Measurements from ENCODE around the gene TBC1D16.

Gene TBC1D16

DNA sequence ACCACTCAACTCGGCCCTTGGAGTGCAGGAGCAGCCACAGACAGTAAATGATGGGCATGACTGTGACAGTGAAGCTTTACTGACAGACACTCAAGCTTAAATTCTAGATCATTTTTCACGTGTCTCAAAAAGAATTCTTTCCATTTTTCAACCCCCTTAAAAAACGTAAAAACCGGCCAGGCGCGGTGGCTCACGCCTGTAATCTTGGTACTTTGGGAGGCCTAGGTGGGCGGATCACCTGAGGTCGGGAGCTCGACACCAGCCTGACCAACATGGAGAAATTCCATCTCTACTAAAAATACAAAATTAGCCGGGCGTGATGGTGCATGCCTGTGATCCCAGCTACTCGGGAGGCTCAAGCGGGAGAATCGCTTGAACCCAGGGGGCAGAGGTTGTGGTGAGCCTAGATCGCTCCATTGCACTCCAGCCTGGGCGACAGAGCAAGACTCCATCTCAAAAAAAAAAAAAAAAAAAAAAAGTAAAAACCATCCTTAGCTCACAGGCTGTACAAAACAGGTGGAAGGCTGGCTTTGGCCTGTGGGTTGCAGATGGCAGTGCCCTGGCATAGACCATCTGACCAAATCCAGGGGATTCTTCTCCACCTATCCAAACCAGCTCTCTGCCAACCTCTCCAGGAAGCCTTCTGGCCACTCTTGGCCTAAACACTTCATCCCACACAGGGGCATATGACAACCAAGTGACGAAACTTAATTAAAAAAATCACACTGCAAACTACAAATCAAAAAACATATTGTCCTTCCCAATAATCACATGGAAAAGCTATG is 18.3 kb downstream of the TBC1D16 start:
- H3K4me3 ChIP-seq (ENCODE audit: control insufficient read depth in 1 of 7, extremely low read depth in 1 of 7, insufficient read depth in 4 of 7, low read depth in 2 of 7, low read length in 6 of 7), result no peak overlapping the region

DNA sequence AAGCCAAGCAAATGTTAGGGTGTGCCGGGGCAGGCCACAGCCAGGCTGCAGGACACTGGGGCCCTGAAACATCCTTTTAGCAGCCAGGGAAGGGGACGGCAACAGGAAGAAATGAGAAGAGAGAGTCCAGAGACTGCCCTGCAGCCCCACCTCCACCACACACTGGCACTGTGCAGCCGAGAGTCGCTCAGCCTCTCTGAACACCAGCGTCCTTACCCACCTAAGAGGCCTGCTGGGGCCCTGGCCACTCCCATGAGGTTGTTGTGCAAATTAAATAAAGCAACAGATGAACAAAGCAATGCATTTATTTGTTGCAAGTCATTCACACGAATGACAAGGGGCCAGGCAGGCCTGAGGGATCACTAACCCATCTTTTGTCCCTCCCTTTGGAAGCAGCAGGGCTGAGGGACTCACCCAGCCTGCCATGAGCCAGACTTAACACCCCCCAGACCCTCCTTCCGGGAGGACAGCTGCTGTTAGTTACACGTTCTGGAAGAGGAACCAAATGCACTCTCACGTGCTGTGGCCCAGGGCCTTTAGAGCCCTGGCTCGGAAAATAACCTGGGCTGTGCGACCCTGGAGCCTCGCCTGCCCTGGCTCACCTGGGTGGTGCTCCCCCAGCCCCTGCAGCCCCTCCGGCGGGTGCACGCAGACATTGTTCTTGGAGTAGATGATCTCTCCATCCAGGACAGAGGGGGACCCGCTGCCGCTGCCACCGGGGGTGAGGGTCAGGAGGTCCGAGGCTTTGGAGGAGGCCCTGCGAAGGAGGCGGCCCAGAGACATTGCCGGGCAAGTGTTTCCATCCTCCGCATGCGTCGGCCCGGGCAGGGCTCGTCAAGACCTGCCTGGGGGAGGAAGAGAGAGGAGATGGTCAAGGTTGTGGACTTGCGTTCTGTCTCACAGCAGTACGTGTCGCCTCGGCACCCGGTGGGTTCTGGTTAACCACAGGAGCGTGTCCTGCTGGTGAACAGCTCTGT is 22.6 kb downstream of the TBC1D16 start:
- H3K4me3 ChIP-seq (ENCODE audit: control insufficient read depth in 1 of 7, extremely low read depth in 1 of 7, insufficient read depth in 4 of 7, low read depth in 2 of 7, low read length in 6 of 7), result no peak overlapping the region
- H3K9me3 ChIP-seq (ENCODE audit: control extremely low read depth in 1 of 5, control insufficient read depth in 4 of 5, insufficient read depth in 2 of 5, low read depth in 1 of 5, low read length in 4 of 5), result peaks cover 0 to 3% (median 0%) of the 10 kb centered on the region in 5 experiments
- H3K27ac ChIP-seq (ENCODE audit: insufficient read depth in 1 of 2, low read depth in 1 of 2, low read length in 2 of 2, poor library complexity in 1 of 2, severe bottlenecking in 2 of 2), result no peak overlapping the region
- 94% methylated on average over 28 of the region's 33 CpGs for WGBS (ENCODE audit: insufficient coverage)
- no peaks in the 10 kb centered on the region for H3K27me3 ChIP-seq (replicated peaks in 2 of 5; ENCODE audit: control insufficient read depth in 4 of 5, insufficient read depth in 5 of 5, low read length in 4 of 5)
- POLR2A ChIA-PET, result no interaction called here
- DNase-seq, result no peak
- CTCF ChIA-PET, result no interaction called here
- peaks cover 0 to 2% (median 0%) of the 10 kb centered on the region in 4 experiments for H3K4me1 ChIP-seq (ENCODE audit: control extremely low read depth in 1 of 4, control insufficient read depth in 4 of 4, insufficient read depth in 4 of 4, low read length in 3 of 4)
- peaks cover 0 to 21% (median 6%) of the 10 kb centered on the region in 4 experiments for H3K36me3 ChIP-seq (ENCODE audit: control insufficient read depth in 4 of 4, insufficient read depth in 4 of 4, low read length in 3 of 4)

More for the DNA sequence above, 18.3 kb downstream of the TBC1D16 start:
- no peak overlapping the region for H3K27ac ChIP-seq (ENCODE audit: insufficient read depth in 1 of 2, low read depth in 1 of 2, low read length in 2 of 2, poor library complexity in 1 of 2, severe bottlenecking in 2 of 2)
- POLR2A ChIA-PET, result no interaction called here
- no peaks in the 10 kb centered on the region for H3K27me3 ChIP-seq (replicated peaks in 2 of 5; ENCODE audit: control insufficient read depth in 4 of 5, insufficient read depth in 5 of 5, low read length in 4 of 5)
- CTCF ChIA-PET, result interaction anchor here (1.0 to 3.1 kb wide), 5 partner anchors 9 to 31 kb away, joined by 3 to 18 read pairs (median 3); no protein-coding TSS in a partner anchor
- DNase-seq, result no peak
- peaks cover 0 to 3% (median 0%) of the 10 kb centered on the region in 5 experiments for H3K9me3 ChIP-seq (ENCODE audit: control extremely low read depth in 1 of 5, control insufficient read depth in 4 of 5, insufficient read depth in 2 of 5, low read depth in 1 of 5, low read length in 4 of 5)
- WGBS (ENCODE audit: insufficient coverage), result 97% methylated on average over 6 of the region's 18 CpGs
- H3K4me1 ChIP-seq (ENCODE audit: control extremely low read depth in 1 of 4, control insufficient read depth in 4 of 4, insufficient read depth in 4 of 4, low read length in 3 of 4), result peaks cover 0 to 3% (median 0%) of the 10 kb centered on the region in 4 experiments
- H3K36me3 ChIP-seq (ENCODE audit: control insufficient read depth in 4 of 4, insufficient read depth in 4 of 4, low read length in 3 of 4), result peaks cover 0 to 9% (median 6%) of the 10 kb centered on the region in 4 experiments

DNA sequence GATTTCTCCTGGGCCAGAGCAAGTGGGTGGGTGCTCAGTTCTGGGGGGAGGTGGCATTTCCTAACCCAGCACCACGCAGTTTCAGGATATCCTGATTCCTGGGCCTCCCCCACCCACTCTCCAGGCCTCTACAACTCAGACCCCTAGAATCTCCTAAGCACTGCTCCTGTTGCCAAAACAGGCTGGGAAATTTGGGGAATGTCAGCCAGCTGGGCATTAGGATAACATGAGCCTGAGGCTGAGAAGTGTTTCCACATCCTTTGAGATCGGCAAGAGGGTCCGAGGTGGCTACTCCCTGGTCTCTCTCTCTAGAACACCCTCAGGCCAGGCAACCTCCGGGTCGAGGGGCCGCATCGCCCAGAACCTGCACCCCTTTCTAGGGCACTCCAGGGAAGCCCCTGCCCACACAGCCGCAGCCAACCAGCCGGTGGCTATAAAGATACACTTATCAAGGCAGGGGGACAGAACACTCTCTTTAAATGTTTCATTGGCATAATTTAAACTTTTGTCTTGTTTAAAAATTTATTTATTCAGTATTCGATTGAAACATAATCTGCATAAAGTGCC is 23.6 kb downstream of the TBC1D16 start:
- H3K9me3 ChIP-seq (ENCODE audit: control extremely low read depth in 1 of 5, control insufficient read depth in 4 of 5, insufficient read depth in 2 of 5, low read depth in 1 of 5, low read length in 4 of 5), result peaks cover 0 to 3% (median 0%) of the 10 kb centered on the region in 5 experiments
- no peak overlapping the region for H3K4me3 ChIP-seq (ENCODE audit: control insufficient read depth in 1 of 7, extremely low read depth in 1 of 7, insufficient read depth in 4 of 7, low read depth in 2 of 7, low read length in 6 of 7)
- peaks cover 0 to 21% (median 6%) of the 10 kb centered on the region in 4 experiments for H3K36me3 ChIP-seq (ENCODE audit: control insufficient read depth in 4 of 4, insufficient read depth in 4 of 4, low read length in 3 of 4)
- WGBS (ENCODE audit: insufficient coverage), result 94% methylated on average over 7 of the region's 10 CpGs
- H3K27me3 ChIP-seq (replicated peaks in 2 of 5; ENCODE audit: control insufficient read depth in 4 of 5, insufficient read depth in 5 of 5, low read length in 4 of 5), result no peaks in the 10 kb centered on the region
- no peak for DNase-seq
- ChIA-PET CTCF (interaction anchor here (8.7 kb wide), 1 partner anchor 17 kb away, joined by 64 read pairs; no protein-coding TSS in a partner anchor), POLR2A (interaction anchor here (0.6 kb wide), 1 partner anchor 225 kb away, joined by 5 read pairs; no protein-coding TSS in a partner anchor)
- no peak overlapping the region for H3K27ac ChIP-seq (ENCODE audit: insufficient read depth in 1 of 2, low read depth in 1 of 2, low read length in 2 of 2, poor library complexity in 1 of 2, severe bottlenecking in 2 of 2)
- H3K4me1 ChIP-seq (ENCODE audit: control extremely low read depth in 1 of 4, control insufficient read depth in 4 of 4, insufficient read depth in 4 of 4, low read length in 3 of 4), result peaks cover 0 to 2% (median 0%) of the 10 kb centered on the region in 4 experiments

DNA sequence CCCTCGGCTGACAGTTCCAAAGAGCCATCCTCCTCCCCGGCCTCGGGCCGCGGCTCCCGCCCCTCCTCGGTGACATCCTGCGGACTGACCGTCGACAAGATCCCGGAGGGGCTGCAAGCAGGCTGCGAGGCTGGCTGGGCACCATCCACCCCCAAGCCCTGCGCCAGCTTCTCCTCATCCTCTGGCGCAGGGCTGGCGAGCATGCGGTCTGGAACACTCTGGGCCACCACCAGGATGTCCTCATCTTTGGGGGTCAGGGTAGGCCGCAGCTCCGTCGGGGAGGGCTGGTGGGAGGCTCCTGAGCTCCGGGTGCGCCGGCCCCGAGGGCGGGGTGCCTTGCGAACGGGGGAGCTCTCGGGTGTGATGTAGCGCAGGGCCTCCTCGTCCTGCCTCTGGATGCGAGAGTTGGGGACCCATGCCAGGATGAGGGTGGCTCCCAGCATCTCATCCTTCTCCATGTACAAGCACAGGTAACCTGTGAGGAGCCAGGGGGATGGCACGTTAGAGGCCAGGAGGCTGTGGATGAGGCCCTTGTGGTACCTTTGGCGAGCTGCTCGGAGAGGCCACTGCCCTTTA is 25.3 kb downstream of the TBC1D16 start:
- POLR2A ChIA-PET, result no interaction called here
- 97% methylated on average over 31 of the region's 33 CpGs for WGBS (ENCODE audit: insufficient coverage)
- Histone ChIP-seq H3K9me3 (ENCODE audit: control extremely low read depth in 1 of 5, control insufficient read depth in 4 of 5, insufficient read depth in 2 of 5, low read depth in 1 of 5, low read length in 4 of 5) (peaks cover 0 to 3% (median 0%) of the 10 kb centered on the region in 5 experiments), H3K27me3 (replicated peaks in 2 of 5; ENCODE audit: control insufficient read depth in 4 of 5, insufficient read depth in 5 of 5, low read length in 4 of 5) (no peaks in the 10 kb centered on the region), H3K27ac (ENCODE audit: insufficient read depth in 1 of 2, low read depth in 1 of 2, low read length in 2 of 2, poor library complexity in 1 of 2, severe bottlenecking in 2 of 2) (no peak overlapping the region), H3K4me1 (ENCODE audit: control extremely low read depth in 1 of 4, control insufficient read depth in 4 of 4, insufficient read depth in 4 of 4, low read length in 3 of 4) (peaks cover 0 to 8% (median 1%) of the 10 kb centered on the region in 4 experiments), H3K4me3 (ENCODE audit: control insufficient read depth in 1 of 7, extremely low read depth in 1 of 7, insufficient read depth in 4 of 7, low read depth in 2 of 7, low read length in 6 of 7) (no peak overlapping the region), H3K36me3 (ENCODE audit: control insufficient read depth in 4 of 4, insufficient read depth in 4 of 4, low read length in 3 of 4) (peaks cover 0 to 21% (median 6%) of the 10 kb centered on the region in 4 experiments)
- no peak for DNase-seq
- CTCF ChIA-PET, result interaction anchor here (0.8 to 8.7 kb wide), 7 partner anchors 11 to 265 kb away, joined by 3 to 64 read pairs (median 3); no protein-coding TSS in a partner anchor

DNA sequence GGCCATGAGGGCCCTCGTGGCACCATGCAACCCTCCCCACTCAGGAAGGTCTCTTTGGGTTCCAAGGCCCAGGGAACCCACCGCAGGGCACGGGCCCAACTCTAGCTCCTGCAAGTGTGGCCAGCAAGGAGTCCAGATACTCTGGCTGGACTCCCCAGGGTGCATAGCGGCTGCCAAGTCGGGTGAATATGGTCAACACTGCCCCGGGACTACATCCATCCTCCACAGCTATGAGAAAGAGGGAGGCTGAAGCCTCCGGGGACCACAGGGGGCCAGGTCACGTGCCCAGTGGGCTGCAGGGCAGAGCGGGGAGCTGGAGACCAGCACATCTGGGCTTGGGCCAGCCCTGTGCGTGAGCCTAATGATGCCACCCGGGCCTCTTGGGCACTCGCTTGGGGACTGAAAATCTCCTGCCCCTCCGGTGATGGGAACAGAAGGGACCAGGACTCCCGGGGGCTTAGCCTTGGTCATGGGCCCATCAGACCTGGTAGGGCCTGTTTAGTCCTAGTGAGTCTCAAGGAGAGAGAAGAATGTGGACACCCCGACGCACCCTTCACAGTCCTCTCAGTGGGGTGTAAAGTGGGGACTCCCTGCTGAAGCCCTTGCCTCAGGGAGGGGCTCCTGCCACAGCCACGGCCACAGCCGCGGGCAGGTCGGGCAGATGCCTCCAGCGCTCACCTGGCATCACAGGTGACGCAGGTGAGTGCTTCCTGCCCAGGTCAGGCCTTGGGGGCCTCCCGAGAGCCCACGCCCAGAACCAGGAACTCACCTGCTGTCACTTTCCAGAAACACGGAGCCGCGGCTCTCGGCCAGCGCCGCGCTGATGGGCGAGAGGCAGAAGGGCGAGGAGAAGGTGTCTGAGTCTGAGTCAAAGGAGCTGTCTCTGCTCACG is 26.0 kb downstream of the TBC1D16 start:
- H3K27ac ChIP-seq (ENCODE audit: insufficient read depth in 1 of 2, low read depth in 1 of 2, low read length in 2 of 2, poor library complexity in 1 of 2, severe bottlenecking in 2 of 2), result no peak overlapping the region
- WGBS (ENCODE audit: insufficient coverage), result 95% methylated on average over 26 of the region's 34 CpGs
- POLR2A ChIA-PET, result no interaction called here

More for the DNA sequence above, 26.0 kb downstream of the TBC1D16 start:
- H3K27me3 ChIP-seq (replicated peaks in 2 of 5; ENCODE audit: control insufficient read depth in 4 of 5, insufficient read depth in 5 of 5, low read length in 4 of 5), result no peaks in the 10 kb centered on the region
- no peak overlapping the region for H3K4me3 ChIP-seq (ENCODE audit: control insufficient read depth in 1 of 7, extremely low read depth in 1 of 7, insufficient read depth in 4 of 7, low read depth in 2 of 7, low read length in 6 of 7)
- CTCF ChIA-PET, result interaction anchor here (0.6 to 8.7 kb wide), 8 partner anchors 8 to 60 kb away, joined by 3 to 64 read pairs (median 10); no protein-coding TSS in a partner anchor
- peaks cover 0 to 21% (median 7%) of the 10 kb centered on the region in 4 experiments for H3K36me3 ChIP-seq (ENCODE audit: control insufficient read depth in 4 of 4, insufficient read depth in 4 of 4, low read length in 3 of 4)
- peaks cover 0 to 3% (median 0%) of the 10 kb centered on the region in 5 experiments for H3K9me3 ChIP-seq (ENCODE audit: control extremely low read depth in 1 of 5, control insufficient read depth in 4 of 5, insufficient read depth in 2 of 5, low read depth in 1 of 5, low read length in 4 of 5)
- DNase-seq, result no peak
- H3K4me1 ChIP-seq (ENCODE audit: control extremely low read depth in 1 of 4, control insufficient read depth in 4 of 4, insufficient read depth in 4 of 4, low read length in 3 of 4), result peaks cover 0 to 8% (median 1%) of the 10 kb centered on the region in 4 experiments
